Stromal cell of bone marrow (primary cell): ENCODE results near the gene LPAR5.
"Not testable (repeated sequence)": the region's sequence is repeated elsewhere in the genome, so short reads cannot be mapped to it uniquely, and the experiment has no call there.

ENCODE experiments used
- DNase-seq: peaks from one replicate; pipeline ENCODE4 v3.0.0-alpha.2; 2012; ENCODE audit warnings: low read depth

Gene LPAR5

DNA sequence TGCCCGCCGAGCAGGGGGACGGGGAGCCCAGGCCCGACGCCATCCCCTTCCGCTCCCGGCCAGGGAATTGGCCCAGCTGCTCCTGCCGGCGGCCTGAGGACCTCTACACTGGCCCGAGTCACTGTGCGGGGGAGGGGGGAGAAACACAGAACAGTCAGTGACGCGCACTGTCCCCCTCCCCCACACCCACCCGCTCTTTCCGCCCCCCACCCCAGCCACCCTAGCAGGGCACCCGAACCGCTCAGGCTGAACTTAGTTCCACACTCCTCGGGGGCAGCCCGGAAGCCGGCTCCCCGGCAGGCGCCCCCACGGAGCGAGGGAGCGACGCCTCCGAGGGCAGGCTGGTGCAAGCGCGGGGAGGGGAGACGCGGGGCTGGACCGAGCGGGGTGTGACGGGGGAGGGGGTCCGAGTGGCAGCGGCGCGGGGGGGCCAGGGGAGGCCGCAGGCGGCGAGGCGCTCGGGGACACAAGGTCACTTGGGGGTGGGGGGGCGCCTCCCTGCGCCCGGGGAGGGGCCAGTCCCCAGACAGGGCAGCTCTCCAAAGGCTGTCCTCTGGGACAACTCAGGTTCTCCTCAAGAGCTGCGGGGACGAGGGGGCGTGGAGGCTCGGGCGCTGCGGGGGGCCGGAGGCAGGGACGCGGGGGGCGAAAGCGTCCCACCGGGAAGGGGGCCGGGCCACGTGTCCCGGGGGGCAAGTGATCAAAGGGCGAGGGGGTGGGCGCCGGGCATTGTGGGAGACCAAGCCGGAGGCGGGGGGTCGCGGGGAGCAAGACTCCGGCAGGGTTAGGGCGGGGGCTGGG is 29.2 kb downstream of the LPAR5 start:
- no peak for DNase-seq

DNA sequence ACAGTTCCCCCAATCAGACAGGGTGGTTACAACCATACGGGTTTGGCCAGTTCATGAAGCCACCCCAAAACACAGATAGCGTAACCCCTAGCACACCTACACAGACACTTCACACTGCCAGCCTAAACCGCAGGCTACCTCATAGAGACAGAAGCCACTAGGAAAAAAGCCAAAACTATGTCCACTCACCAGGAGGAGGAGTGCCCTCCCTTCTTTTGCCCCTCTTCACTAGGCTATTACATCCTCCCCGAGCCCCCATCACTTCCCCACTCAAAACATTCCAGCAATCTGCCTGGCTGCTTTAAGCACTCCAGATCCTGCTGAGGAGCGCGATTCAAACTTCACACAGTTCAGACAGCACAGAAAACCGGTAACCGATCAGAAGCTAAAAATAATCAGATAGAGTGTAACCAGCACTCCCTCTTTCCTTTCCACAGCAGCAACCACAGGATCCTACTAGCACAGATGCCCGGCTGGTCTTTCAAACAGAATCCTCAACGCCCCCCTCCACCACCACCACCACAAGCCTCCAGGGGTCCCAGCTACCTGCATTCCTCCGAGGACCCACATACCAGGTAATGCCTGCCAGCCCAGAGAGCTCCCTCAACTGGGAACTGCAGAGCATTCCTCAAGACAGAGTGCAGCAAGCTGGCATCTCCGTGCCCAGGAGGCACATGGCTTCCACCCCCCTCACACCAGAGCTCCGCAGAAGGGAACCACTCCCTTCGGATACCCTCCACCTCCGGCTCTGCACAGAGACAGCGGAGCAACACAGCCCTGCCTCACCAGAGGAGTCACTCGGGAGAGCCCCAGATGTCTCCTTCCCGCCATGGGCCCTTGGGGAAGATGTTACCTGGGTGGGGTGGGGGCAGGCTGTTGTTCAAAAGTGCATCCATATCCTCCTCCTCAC is 30.1 kb downstream of the LPAR5 start:
- no peak for DNase-seq

DNA sequence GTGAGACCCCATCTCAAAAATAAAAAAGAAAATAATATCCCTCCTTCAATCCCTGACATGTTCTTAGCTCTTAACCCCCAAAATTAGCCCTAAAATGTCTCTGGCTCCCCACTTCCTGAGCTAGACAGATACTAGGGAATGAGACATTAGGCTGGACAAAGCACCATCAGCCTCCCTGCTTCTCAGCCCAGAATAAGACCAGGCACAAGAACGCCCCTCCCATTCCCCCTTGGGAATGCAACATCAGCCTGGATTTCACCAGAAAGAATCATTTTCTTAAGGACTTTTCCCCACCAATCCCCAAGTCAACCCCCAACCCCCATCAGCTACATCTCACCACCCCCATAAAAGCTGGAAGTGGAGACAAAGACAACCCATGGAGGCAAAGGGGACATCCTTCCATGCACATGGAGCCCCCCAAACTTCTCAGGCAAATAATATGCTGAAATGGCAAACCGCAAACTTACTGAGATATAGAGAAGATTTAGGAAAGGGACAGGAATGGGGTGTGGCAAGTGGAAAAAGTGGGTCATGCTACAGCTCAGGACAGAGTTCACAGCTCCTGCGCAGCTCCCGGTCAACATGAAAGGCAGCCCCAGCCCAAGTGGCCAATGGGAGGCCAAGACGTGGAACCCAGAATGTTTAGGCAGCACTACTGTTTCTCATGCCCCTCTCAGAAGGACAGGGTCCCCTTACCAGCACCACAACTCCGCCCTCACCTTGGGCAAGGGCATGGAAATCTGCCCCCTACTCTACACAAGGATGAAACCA is 31.3 kb downstream of the LPAR5 start:
- no peak for DNase-seq

DNA sequence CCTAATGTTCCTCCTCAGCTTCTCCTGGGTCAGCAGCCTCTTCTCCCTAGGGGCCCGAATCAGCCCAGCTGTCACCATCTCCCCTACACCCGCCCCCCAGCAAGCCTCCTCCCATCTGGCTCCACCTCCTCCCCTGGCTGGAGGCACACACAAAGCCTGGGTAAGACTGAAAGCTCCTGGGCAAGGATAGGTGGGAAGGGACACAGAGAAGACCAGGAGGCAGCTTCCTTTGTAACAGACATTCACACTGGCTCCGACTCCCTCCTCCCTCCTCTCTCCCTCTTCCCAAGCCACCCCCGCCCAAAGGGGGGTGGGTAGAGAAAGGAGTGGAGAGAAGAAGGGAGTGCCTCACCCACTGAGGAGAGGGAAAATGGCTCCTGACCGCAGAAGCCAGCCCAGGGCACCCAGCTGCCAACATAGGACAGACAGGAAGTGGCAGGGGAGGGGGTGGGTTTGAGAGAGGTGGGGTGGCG is 32.6 kb downstream of the LPAR5 start:
- no peak for DNase-seq

DNA sequence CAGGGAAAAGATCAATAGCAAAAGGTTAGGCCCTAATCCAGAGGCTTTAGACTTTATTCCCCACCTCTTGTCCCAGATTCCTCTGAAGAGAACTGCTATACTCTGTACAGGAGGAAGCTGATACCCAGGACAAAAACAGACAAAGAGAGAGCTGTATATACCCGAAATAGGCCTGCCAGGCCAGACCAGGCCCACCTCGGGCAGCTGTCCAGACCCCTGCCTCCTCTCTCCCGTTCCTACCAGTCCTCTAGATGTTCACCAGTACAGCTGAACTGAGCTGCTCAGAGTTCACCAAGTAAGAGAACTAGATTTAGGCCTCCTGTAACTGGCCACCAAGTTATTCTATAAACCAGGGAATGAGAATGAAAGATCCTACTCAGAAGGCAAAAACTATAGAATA is 33.2 kb downstream of the LPAR5 start:
- no peak for DNase-seq

DNA sequence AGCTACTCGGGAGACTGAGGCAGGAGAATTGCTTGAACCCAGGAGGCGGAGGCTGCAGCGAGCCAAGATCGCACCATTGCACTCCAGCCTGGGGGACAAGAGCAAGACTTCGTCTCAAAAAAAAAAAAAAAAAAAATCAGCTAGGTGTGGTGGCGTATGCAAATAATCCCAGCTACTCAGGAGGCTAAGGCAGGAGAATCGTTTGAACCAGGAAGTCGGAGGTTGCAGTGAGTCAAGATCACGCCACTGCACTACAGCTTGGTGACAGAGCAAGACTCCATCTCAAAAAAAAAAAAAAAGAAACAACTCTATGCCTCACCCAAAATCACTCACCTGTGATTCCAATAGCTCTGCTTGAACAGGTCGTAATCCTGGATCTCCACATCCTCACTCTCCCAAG is 40.1 kb downstream of the LPAR5 start:
- not testable (repeated sequence) for DNase-seq

DNA sequence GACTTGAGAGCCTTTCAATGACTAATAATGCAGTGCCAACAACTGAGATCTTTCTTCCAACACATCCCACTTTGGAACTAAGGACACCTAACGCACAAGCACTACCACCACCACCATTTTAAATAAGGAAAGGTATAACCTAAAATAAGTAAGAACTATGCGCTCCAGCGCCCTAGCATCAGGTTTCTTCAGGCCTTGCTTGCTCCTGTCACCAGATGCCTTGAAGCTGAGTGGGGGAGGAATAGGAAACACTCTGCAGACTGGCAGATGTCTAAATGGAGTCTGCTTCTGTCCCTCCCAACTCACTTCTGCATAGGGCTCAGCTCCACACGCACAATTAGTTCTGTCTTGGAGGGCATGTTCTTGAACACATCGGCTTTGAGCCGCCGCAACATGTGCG is 43.7 kb downstream of the LPAR5 start:
- no peak for DNase-seq

DNA sequence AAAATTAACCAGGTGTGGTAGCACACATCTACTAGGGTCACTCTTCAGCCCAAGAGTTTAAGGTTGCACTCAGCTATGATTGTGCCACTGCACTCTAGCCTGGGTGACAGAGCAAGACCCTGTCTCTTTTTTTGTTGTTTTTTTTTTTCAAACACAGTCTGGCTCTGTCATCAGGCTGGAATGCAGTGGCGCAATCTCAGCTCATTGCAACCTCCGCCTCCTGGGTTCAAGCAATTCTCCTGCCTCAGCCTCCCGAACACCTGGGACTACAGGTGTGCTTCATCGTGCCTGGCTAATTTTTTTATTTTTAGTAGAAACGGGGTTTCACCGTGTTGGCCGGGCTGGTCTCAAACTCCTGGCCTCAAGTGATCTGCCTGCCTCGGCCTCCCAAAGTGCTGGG is 49.2 kb downstream of the LPAR5 start:
- not testable (repeated sequence) for DNase-seq

DNA sequence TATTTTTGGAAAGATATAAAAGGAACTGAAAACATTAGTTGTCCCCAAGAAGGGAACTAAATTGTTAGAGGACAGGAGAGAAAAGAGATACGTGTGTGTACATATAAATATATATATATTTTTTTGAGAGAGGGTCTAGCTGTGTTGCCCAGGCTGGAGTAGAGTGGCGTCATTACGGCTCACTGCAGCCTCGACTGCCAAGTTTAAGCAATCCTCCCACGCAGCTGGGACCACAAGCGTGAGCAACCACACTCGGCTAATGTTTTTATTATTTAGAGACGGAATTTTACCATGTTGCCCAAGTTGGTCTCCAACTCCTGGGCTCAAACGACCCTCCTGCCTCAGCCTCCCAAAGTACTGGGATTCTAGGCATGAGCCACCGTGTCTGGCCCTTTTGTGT is 51.5 kb downstream of the LPAR5 start:
- DNase-seq: no peak

DNA sequence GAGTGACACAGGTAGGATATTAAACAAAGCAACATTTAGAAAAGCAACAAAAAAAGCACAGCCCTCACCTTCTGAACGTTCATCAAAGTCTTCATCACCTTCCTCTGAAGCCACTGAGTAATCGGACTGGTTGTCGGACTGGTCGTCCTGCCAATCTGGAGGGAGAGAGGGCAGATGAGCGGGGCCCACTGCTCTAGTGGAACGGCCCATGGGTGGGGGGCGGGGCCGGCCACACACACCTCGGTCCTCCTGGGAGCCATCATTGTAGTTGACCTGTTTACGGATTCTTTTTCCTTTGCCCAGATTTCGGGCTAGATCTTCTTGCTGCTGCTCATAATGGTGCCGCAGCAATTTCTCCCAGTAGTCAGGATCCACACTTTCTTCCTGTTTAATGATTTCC is 52.8 kb downstream of the LPAR5 start:
- DNase-seq: no peak

DNA sequence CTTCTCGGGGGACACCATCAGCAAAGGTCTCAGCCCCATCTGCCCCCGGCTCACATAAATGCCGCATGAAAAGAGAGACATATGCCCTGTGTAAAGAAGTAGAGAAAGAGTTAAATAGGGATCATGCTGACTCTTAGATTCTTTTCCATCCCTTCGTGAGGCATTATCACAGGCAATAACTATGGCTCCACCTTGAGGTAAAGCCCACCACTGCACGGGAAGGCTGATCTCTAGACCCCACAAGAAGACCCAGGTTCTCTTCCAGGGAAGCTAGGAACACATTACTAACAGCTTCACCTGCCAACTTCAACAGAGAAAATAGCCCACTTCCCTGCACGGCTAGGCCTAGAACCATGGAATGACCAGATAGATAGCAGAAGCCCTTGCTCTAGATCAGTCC is 53.6 kb downstream of the LPAR5 start:
- no peak for DNase-seq

DNA sequence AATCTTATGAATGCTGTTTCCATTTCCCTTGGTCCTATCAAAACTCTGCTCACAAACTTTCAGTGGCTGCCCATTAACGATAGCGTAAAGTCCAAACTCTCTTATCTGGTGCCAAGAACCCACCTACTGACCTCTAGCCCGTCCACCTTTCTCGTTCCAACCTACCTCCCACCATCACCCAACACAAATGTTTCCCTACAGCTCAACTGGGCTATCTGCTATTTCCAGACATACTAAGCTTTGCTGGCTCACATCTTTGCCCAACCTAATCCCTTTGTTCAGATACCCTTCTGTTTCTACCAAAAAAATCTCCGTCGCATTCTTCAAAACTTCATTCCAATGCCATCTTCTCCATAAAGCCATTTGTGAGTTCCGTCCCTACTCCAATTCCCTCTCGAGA is 60.1 kb downstream of the LPAR5 start:
- no peak for DNase-seq

DNA sequence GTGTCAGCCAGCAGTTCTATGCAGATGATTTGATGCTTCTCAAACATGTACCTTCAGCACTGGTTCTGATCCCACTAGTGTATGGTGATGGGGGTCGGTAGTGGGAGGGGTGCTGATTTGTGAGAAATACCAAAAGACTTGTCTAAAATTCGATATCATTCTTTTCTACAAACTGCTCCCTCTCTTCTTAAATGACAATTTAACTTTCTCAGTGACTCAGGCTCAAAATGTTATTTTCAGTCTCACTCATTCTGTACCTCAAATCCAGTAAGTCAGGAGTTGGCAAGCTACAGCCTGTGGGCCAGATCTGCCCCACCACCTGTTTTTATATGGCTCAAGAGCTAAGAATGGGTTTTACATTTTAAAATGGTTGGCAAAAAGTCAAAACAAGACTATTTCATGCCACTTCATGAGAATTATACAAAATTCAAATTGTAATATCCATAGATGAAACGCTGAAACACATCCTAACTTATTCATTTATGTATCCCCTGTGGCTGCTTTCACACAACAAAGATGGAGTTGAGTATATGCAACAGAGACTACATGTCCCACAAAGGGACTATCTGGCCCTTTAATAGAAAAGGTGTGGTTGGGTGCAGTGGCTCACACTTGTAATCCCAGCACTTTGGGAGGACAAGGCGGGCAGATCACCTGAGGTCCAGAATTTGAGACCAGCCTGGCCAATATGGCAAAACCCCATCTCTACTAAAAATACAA is 61.0 kb downstream of the LPAR5 start:
- DNase-seq: no peak

DNA sequence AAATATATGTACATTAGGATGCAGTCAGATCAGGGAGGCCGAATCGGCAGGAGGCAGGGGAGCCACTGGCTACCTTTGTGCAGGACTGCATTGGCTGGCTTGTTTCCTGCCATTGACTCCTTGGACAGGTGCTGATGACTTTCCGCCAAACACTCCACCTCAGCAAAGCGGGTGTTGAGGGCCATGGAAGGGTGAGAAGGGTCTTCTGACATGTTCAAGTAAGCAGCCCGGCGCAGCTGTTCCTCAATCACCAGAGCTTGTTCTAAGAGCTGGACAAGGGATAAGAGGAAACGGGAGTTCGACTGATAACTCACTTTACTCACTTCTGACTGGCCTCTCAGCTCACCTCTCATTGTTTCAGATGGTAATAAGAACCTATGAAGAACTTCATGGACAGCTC is 62.8 kb downstream of the LPAR5 start:
- no peak for DNase-seq

DNA sequence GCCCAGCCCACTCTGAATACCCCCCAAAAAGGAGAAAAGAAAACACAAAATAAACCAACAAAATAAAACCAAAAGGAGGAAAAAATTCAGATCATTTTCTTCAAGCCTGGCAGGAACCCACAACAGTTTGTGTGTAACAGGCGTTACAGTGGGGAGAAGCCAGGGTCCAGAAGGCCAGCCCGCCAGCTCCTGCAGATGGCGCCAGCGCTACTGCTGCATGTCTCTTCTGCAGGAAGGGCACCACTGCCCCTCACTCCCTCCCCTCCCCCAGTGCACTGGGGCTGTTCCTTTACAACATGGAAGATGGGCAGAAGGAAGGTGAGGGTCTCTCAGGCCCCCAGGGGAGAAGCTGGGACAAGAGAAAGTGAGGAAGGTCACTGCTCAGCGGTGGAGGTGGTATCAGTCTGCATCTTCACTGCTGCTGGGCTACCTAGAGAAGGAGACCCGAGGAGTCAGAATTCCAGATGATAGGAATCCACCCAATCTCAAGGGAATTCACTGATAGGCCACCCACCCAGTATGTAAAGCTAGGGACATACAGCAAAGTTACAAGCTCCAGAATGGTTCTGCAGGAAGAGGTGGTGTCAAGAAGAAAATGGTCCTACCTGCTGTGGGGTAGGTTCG is 65.4 kb downstream of the LPAR5 start:
- no peak for DNase-seq

DNA sequence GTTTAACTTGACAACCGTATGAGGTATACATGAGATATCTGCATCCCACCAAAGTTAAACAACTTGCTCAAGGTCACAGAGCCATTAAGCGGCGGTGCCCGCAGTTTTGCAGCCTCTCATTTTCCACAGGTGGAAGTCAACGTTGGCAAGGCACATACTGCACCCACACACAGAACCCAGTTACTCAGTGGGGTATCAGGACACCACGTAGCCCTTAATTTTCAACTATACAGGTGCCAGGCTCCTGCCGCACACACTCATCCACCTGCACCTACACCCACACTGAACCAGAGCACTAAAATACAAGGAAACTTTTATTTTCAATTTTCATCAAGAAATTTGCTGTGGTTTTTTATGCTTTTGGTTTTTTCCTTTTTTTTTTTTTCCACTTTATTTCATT is 66.0 kb downstream of the LPAR5 start:
- no peak for DNase-seq

DNA sequence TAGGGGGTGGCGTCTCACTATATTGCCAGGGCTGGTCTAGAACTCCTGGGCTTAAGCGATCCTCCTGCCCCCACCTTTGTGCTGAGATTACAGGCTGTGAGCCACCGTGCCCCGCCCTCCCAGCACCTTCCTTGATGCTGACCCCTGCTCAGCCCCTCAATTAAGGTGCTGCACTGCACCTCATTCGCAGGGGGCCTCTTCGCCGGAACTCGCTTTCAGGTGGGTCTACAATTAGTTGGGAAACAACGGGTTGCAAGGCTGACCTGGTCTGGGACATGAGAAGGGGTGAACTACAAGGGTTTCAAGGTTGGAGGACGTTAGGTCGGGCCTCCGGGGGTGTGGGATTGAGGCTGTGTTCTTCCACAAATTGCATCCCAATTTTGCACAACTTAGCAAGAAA is 66.4 kb downstream of the LPAR5 start:
- DNase-seq: no peak
